NCI-H2081 treated with DMSO at 0.1 percent for 48 hours (cell line): ENCODE data around the gene KLK3.
"Not testable (repeated sequence)": the region's sequence is repeated elsewhere in the genome, so short reads cannot be mapped to it uniquely, and the experiment has no call there.

Experiments
- DNase-seq: peaks from one replicate; lab custom pipeline; 2025; lab: John Stamatoyannopoulos, UW

Gene KLK3

GRCh38 chr19:50854636-50855410 lies at the start of gene KLK3:
Gene KLK3, plus strand, starts transcription at chr19:50854915. Its CDS starts 41 bp downstream, at chr19:50854956.
- DNase-seq, result no peak

GRCh38 chr19:50808856-50809255 lies 45.9 kb upstream of the KLK3 start:
- no peak for DNase-seq

- not testable (repeated sequence) for DNase-seq
Measured at GRCh38 chr19:50811622-50812238, 43.0 kb upstream of the KLK3 start.

GRCh38 chr19:50812474-50812873 lies 42.2 kb upstream of the KLK3 start:
- no peak for DNase-seq

- no peak for DNase-seq
Measured at GRCh38 chr19:50814883-50815282, 39.8 kb upstream of the KLK3 start.

GRCh38 chr19:50815439-50815838 lies 39.3 kb upstream of the KLK3 start:
- no peak for DNase-seq

- no peak for DNase-seq
Measured at GRCh38 chr19:50817941-50818858, 36.5 kb upstream of the KLK3 start.

- no peak for DNase-seq
Measured at GRCh38 chr19:50818859-50819472, 35.7 kb upstream of the KLK3 start.

GRCh38 chr19:50819636-50820035 lies 35.1 kb upstream of the KLK3 start:
- no peak for DNase-seq

GRCh38 chr19:50820086-50820485 lies 34.6 kb upstream of the KLK3 start:
- DNase-seq, result no peak

- no peak for DNase-seq
Measured at GRCh38 chr19:50820549-50821247, 34.0 kb upstream of the KLK3 start.

- DNase-seq, result no peak
Measured at GRCh38 chr19:50821248-50821612, 33.5 kb upstream of the KLK3 start.

GRCh38 chr19:50821622-50822021 lies 33.1 kb upstream of the KLK3 start:
- no peak for DNase-seq

- DNase-seq, result no peak
Measured at GRCh38 chr19:50822661-50823208, 32.0 kb upstream of the KLK3 start.

- no peak for DNase-seq
Measured at GRCh38 chr19:50823389-50824042, 31.2 kb upstream of the KLK3 start, which contains the start of gene KLK1. Gene KLK1, minus strand, starts transcription at chr19:50823787. Its CDS starts 39 bp downstream, at chr19:50823748.

- DNase-seq, result no peak
Measured at GRCh38 chr19:50826492-50827240, 28.0 kb upstream of the KLK3 start.

GRCh38 chr19:50827476-50827875 lies 27.2 kb upstream of the KLK3 start:
- no peak for DNase-seq

GRCh38 chr19:50829801-50830200 lies 24.9 kb upstream of the KLK3 start:
- DNase-seq, result no peak

GRCh38 chr19:50830266-50831025 lies 24.3 kb upstream of the KLK3 start:
- DNase-seq, result no peak
